Testis (tissue), 2 donors: ENCODE measurements around the gene TOR1AIP2.

Experiments
- POLR2A ChIP-seq: fragments of 450-650 bp; IDR thresholded peaks from one replicate; pipeline ENCODE4 v1.6.1; 2017; ENCODE audit warnings: antibody characterized with exemption, mild to moderate bottlenecking, moderate library complexity
- TF ChIP-seq, protein P1 (sequence below), 3 experiments: fragments of 450-650 bp in 2 of 3; fragments of 200-600 bp in 1 of 3; sonication (generic) in 1 of 3; IDR thresholded peaks; one replicate each; pipeline ENCODE4 v1.5.1; 2016 to 2019; ENCODE audit warnings: antibody characterized with exemption in 3 of 3, mild to moderate bottlenecking in 2 of 3, moderate library complexity in 1 of 3

DNA sequence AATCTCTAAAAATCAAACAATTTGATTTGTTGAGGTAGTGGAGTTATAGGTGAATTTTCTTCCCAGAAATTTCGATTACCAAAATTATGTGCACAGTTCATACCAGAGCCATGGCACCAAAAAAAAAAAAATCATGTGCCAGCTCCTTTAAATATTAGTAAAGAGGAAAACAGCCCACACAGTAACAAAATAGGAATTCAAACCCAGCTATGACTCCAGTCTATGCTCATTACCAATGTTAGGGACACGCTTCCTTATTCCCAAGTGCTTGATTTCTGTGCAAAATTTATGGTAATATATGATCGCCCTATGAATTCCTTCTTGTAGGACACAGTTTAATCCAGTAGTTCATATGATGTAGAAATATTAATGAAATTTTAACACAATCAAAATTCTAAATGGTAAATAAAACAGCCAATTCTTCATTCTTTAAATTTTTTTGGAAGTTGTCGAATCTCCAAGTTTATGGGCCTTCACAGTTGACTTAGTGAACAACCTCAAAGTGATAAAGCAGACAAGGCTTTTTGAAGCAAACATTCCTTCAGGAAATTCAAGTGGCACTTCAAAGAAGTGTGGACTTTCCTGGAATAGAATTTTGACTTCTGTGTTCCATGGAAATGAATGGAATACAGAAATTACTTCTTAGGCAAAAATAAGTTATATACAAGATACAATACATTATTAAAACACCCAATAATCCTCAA lies 1.9 kb downstream of the TOR1AIP2 start:
- TF ChIP-seq, protein P1, sequence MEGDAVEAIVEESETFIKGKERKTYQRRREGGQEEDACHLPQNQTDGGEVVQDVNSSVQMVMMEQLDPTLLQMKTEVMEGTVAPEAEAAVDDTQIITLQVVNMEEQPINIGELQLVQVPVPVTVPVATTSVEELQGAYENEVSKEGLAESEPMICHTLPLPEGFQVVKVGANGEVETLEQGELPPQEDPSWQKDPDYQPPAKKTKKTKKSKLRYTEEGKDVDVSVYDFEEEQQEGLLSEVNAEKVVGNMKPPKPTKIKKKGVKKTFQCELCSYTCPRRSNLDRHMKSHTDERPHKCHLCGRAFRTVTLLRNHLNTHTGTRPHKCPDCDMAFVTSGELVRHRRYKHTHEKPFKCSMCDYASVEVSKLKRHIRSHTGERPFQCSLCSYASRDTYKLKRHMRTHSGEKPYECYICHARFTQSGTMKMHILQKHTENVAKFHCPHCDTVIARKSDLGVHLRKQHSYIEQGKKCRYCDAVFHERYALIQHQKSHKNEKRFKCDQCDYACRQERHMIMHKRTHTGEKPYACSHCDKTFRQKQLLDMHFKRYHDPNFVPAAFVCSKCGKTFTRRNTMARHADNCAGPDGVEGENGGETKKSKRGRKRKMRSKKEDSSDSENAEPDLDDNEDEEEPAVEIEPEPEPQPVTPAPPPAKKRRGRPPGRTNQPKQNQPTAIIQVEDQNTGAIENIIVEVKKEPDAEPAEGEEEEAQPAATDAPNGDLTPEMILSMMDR (IDR thresholded peaks at IDR 0.05), result no peak
- no peak for TF ChIP-seq POLR2A
